WTC11 (cell line): ENCODE data around the gene S100PBP. TPM values are rescaled to one million over a fixed set of nuclear protein-coding genes. Genes with fewer than 3 reads are reported as not detected.

Source experiments
- ATF1 ChIP-seq: sonication (generic); formaldehyde crosslinking; IDR thresholded peaks from 2 replicates; pipeline ENCODE4 v1.8.1; 2023; ENCODE audit warnings: mild to moderate bottlenecking, moderate library complexity, missing genetic modification reagents
- CREB1 ChIP-seq: sonication (generic); formaldehyde crosslinking; IDR thresholded peaks from 2 replicates; pipeline ENCODE4 v1.8.0; 2023; ENCODE audit warnings: mild to moderate bottlenecking, missing genetic modification reagents
- EMX1 ChIP-seq: fragments of 250-450 bp; sonication (Bioruptor Pico); IDR thresholded peaks from 2 replicates; pipeline ENCODE4 v1.8.0; 2021; ENCODE audit warnings: mild to moderate bottlenecking
- ESRRA ChIP-seq: sonication (generic); formaldehyde crosslinking; IDR thresholded peaks from 2 replicates; pipeline ENCODE4 v1.8.1; 2022; ENCODE audit warnings: mild to moderate bottlenecking, missing genetic modification reagents, borderline replicate concordance
- ETV6 ChIP-seq: sonication (generic); formaldehyde crosslinking; IDR thresholded peaks from 2 replicates; pipeline ENCODE4 v1.8.1; 2022; ENCODE audit warnings: mild to moderate bottlenecking, missing genetic modification reagents
- GABPB1 ChIP-seq: sonication (generic); formaldehyde crosslinking; IDR thresholded peaks from 2 replicates; pipeline ENCODE4 v1.8.1; 2023; ENCODE audit warnings: mild to moderate bottlenecking, missing genetic modification reagents
- GTF2I ChIP-seq: fragments of 250-450 bp; sonication (Bioruptor Pico); conservative IDR thresholded peaks from 2 replicates; pipeline ENCODE4 v1.4.0; 2021; ENCODE audit warnings: mild to moderate bottlenecking
- HMGA2 ChIP-seq: fragments of 250-450 bp; sonication (Bioruptor Pico); IDR thresholded peaks from 2 replicates; pipeline ENCODE4 v1.4.0; 2021; ENCODE audit warnings: mild to moderate bottlenecking, moderate library complexity
- IRF2 ChIP-seq: sonication (generic); formaldehyde crosslinking; IDR thresholded peaks from 2 replicates; pipeline ENCODE4 v1.8.0; 2022; ENCODE audit warnings: low read depth, missing genetic modification reagents, borderline replicate concordance
- JUN ChIP-seq: sonication (generic); formaldehyde crosslinking; IDR thresholded peaks from 2 replicates; pipeline ENCODE4 v1.8.0; 2023; ENCODE audit warnings: mild to moderate bottlenecking, missing genetic modification reagents
- MXD4 ChIP-seq: fragments of 250-450 bp; sonication (Bioruptor Pico); IDR thresholded peaks from 2 replicates; pipeline ENCODE4 v1.8.0; 2021; ENCODE audit warnings: mild to moderate bottlenecking, moderate library complexity, borderline replicate concordance
- MYBL2 ChIP-seq: sonication (generic); formaldehyde crosslinking; IDR thresholded peaks from 2 replicates; pipeline ENCODE4 v1.8.1; 2023; ENCODE audit warnings: mild to moderate bottlenecking, moderate library complexity, missing genetic modification reagents
- NFATC4 ChIP-seq: fragments of 250-450 bp; sonication (Bioruptor Pico); IDR thresholded peaks from 2 replicates; pipeline ENCODE4 v1.9.0; 2021; ENCODE audit warnings: mild to moderate bottlenecking
- NR1H2 ChIP-seq: sonication (generic); formaldehyde crosslinking; IDR thresholded peaks from 2 replicates; pipeline ENCODE4 v1.9.0; 2021; ENCODE audit warnings: mild to moderate bottlenecking, moderate library complexity, missing genetic modification reagents
- NR2C2 ChIP-seq: sonication (generic); formaldehyde crosslinking; IDR thresholded peaks from 2 replicates; pipeline ENCODE4 v1.8.0; 2022; ENCODE audit warnings: mild to moderate bottlenecking, missing genetic modification reagents
- OVOL2 ChIP-seq: fragments of 250-450 bp; sonication (Bioruptor Pico); IDR thresholded peaks from 2 replicates; pipeline ENCODE4 v1.9.0; 2021; ENCODE audit warnings: mild to moderate bottlenecking, borderline replicate concordance
- TEAD1 ChIP-seq: sonication (generic); formaldehyde crosslinking; IDR thresholded peaks from 2 replicates; pipeline ENCODE4 v1.8.0; 2022; ENCODE audit warnings: mild to moderate bottlenecking, missing genetic modification reagents
- TP53 ChIP-seq: sonication (generic); formaldehyde crosslinking; IDR thresholded peaks from 2 replicates; pipeline ENCODE4 v1.8.1; 2023; ENCODE audit warnings: mild to moderate bottlenecking, missing genetic modification reagents
- USF2 ChIP-seq: sonication (generic); formaldehyde crosslinking; IDR thresholded peaks from 2 replicates; pipeline ENCODE4 v1.8.1; 2023; ENCODE audit warnings: mild to moderate bottlenecking, missing genetic modification reagents, moderate library complexity
- ZNF121 ChIP-seq: sonication (generic); formaldehyde crosslinking; IDR thresholded peaks from 2 replicates; pipeline ENCODE4 v1.8.0; 2023; ENCODE audit warnings: missing genetic modification reagents
- ZNF232 ChIP-seq: sonication (generic); formaldehyde crosslinking; IDR thresholded peaks from 2 replicates; pipeline ENCODE4 v1.8.0; 2022; ENCODE audit warnings: mild to moderate bottlenecking, missing genetic modification reagents
- ZNF425 ChIP-seq: fragments of 250-450 bp; sonication (Bioruptor Pico); conservative IDR thresholded peaks from 2 replicates; pipeline ENCODE4 v1.9.0; 2021; ENCODE audit warnings: mild to moderate bottlenecking
- total RNA-seq: library from RNA; stranded (reverse); gene quantifications from 3 replicates; pipeline ENCODE4 v1.2.3, GENCODE V29; 2021
- TF ChIP-seq, protein P1 (sequence below): sonication (generic); formaldehyde crosslinking; IDR thresholded peaks from 2 replicates; pipeline ENCODE4 v1.8.0; 2022; ENCODE audit warnings: missing genetic modification reagents
- TF ChIP-seq, protein P2 (sequence below): fragments of 250-450 bp; sonication (Bioruptor Pico); IDR thresholded peaks from 2 replicates; pipeline ENCODE4 v2.1.2; 2022; ENCODE audit warnings: mild to moderate bottlenecking, moderate library complexity
- TF ChIP-seq, protein P3 (sequence below): fragments of 250-450 bp; sonication (Bioruptor Pico); IDR thresholded peaks from 2 replicates; pipeline ENCODE4 v1.8.0; 2021; ENCODE audit warnings: mild to moderate bottlenecking
- TF ChIP-seq, protein P4 (sequence below): fragments of 250-450 bp; sonication (Bioruptor Pico); IDR thresholded peaks from 2 replicates; pipeline ENCODE4 v1.9.0; 2021; ENCODE audit warnings: mild to moderate bottlenecking, borderline replicate concordance

Gene S100PBP
- total RNA-seq, 1 experiment from 2014 or later = 62.9 TPM

- TF ChIP-seq, protein P1, sequence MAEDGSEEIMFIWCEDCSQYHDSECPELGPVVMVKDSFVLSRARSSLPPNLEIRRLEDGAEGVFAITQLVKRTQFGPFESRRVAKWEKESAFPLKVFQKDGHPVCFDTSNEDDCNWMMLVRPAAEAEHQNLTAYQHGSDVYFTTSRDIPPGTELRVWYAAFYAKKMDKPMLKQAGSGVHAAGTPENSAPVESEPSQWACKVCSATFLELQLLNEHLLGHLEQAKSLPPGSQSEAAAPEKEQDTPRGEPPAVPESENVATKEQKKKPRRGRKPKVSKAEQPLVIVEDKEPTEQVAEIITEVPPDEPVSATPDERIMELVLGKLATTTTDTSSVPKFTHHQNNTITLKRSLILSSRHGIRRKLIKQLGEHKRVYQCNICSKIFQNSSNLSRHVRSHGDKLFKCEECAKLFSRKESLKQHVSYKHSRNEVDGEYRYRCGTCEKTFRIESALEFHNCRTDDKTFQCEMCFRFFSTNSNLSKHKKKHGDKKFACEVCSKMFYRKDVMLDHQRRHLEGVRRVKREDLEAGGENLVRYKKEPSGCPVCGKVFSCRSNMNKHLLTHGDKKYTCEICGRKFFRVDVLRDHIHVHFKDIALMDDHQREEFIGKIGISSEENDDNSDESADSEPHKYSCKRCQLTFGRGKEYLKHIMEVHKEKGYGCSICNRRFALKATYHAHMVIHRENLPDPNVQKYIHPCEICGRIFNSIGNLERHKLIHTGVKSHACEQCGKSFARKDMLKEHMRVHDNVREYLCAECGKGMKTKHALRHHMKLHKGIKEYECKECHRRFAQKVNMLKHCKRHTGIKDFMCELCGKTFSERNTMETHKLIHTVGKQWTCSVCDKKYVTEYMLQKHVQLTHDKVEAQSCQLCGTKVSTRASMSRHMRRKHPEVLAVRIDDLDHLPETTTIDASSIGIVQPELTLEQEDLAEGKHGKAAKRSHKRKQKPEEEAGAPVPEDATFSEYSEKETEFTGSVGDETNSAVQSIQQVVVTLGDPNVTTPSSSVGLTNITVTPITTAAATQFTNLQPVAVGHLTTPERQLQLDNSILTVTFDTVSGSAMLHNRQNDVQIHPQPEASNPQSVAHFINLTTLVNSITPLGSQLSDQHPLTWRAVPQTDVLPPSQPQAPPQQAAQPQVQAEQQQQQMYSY = peak; percentile 59; the same call in 1 of the 2 replicates
- TF ChIP-seq CREB1 (CRISPR knock-in tag) (peak; percentile 97), ZNF425 (CRISPR knock-in tag) (no peak), TEAD1 (peak; percentile 98), GTF2I (CRISPR knock-in tag) (no peak), ZNF232 (CRISPR knock-in tag) (peak; percentile 99), MXD4 (CRISPR knock-in tag) (peak; percentile 89; the same call in 1 of the 2 replicates), NR2C2 (CRISPR knock-in tag) (peak; percentile 83), NFATC4 (CRISPR knock-in tag) (no peak; the same call in 1 of the 2 replicates), HMGA2 (CRISPR knock-in tag) (no peak), ETV6 (CRISPR knock-in tag) (peak; percentile 98), JUN (CRISPR knock-in tag) (peak; percentile 99), USF2 (CRISPR knock-in tag) (peak; percentile 66), OVOL2 (CRISPR knock-in tag) (no peak), ESRRA (CRISPR knock-in tag) (peak; percentile 97), GABPB1 (CRISPR knock-in tag) (peak; percentile 83), ATF1 (peak; percentile 89; the same call in 1 of the 2 replicates), TP53 (peak; percentile 99), NR1H2 (CRISPR knock-in tag) (peak; percentile 95), MYBL2 (peak; percentile 97), ZNF121 (peak; percentile 71; the same call in 1 of the 2 replicates), EMX1 (CRISPR knock-in tag) (peak; percentile 92), IRF2 (CRISPR knock-in tag) (peak; percentile 90; the same call in 1 of the 2 replicates)
- TF ChIP-seq, protein P2, sequence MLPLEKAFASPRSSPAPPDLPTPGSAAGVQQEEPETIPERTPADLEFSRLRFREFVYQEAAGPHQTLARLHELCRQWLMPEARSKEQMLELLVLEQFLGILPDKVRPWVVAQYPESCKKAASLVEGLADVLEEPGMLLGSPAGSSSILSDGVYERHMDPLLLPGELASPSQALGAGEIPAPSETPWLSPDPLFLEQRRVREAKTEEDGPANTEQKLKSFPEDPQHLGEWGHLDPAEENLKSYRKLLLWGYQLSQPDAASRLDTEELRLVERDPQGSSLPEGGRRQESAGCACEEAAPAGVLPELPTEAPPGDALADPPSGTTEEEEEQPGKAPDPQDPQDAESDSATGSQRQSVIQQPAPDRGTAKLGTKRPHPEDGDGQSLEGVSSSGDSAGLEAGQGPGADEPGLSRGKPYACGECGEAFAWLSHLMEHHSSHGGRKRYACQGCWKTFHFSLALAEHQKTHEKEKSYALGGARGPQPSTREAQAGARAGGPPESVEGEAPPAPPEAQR (CRISPR knock-in tag) = peak; percentile 94
- TF ChIP-seq, protein P3, sequence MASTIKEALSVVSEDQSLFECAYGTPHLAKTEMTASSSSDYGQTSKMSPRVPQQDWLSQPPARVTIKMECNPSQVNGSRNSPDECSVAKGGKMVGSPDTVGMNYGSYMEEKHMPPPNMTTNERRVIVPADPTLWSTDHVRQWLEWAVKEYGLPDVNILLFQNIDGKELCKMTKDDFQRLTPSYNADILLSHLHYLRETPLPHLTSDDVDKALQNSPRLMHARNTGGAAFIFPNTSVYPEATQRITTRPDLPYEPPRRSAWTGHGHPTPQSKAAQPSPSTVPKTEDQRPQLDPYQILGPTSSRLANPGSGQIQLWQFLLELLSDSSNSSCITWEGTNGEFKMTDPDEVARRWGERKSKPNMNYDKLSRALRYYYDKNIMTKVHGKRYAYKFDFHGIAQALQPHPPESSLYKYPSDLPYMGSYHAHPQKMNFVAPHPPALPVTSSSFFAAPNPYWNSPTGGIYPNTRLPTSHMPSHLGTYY = peak; percentile 90; the same call in 1 of the 2 replicates
- TF ChIP-seq, protein P4, sequence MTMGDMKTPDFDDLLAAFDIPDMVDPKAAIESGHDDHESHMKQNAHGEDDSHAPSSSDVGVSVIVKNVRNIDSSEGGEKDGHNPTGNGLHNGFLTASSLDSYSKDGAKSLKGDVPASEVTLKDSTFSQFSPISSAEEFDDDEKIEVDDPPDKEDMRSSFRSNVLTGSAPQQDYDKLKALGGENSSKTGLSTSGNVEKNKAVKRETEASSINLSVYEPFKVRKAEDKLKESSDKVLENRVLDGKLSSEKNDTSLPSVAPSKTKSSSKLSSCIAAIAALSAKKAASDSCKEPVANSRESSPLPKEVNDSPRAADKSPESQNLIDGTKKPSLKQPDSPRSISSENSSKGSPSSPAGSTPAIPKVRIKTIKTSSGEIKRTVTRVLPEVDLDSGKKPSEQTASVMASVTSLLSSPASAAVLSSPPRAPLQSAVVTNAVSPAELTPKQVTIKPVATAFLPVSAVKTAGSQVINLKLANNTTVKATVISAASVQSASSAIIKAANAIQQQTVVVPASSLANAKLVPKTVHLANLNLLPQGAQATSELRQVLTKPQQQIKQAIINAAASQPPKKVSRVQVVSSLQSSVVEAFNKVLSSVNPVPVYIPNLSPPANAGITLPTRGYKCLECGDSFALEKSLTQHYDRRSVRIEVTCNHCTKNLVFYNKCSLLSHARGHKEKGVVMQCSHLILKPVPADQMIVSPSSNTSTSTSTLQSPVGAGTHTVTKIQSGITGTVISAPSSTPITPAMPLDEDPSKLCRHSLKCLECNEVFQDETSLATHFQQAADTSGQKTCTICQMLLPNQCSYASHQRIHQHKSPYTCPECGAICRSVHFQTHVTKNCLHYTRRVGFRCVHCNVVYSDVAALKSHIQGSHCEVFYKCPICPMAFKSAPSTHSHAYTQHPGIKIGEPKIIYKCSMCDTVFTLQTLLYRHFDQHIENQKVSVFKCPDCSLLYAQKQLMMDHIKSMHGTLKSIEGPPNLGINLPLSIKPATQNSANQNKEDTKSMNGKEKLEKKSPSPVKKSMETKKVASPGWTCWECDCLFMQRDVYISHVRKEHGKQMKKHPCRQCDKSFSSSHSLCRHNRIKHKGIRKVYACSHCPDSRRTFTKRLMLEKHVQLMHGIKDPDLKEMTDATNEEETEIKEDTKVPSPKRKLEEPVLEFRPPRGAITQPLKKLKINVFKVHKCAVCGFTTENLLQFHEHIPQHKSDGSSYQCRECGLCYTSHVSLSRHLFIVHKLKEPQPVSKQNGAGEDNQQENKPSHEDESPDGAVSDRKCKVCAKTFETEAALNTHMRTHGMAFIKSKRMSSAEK (CRISPR knock-in tag) = 0 out of 2 replicates have a peak, but pooled peaks have one; percentile 52
Measured at GRCh38 chr1:32886004-32886827, 68.8 kb downstream of the S100PBP start, which contains the start of gene HPCA (continued).
